Epithelial cell of proximal tubule (primary cell): Measurements from ENCODE around the gene UNC80. TPM values are rescaled to one million over a fixed set of nuclear protein-coding genes. Genes with fewer than 3 reads are reported as not detected.

Experiments
- DNase-seq: peaks from one replicate; pipeline ENCODE4 v3.0.0-alpha.2; 2011; ENCODE audit warnings: low read depth
- H3K4me3 ChIP-seq: 2 replicates; pipeline ENCODE4 v1.5.1; 2011; ENCODE audit warnings: low read depth, mild to moderate bottlenecking, low read length
- CTCF ChIP-seq: conservative IDR thresholded peaks from 2 replicates; pipeline ENCODE4 v1.5.1; 2012; ENCODE audit warnings: low read depth, mild to moderate bottlenecking, low read length
- total RNA-seq: library from RNA; depleted of rRNA; stranded (reverse); fragments of >200 nt; gene quantifications from 2 replicates; pipeline ENCODE4 v1.2.3, GENCODE V29; 2015

UNC80 gene
- total RNA-seq, 1 donor from 2014 or later, result not detected

- no peak for TF ChIP-seq CTCF
- no peak for DNase-seq
- no peak overlapping the region for H3K4me3 ChIP-seq
These were observed 167.3 kb downstream of the UNC80 start for GRCh38 chr2:209938906-209939305.

GRCh38 chr2:209940936-209941335, 169.3 kb downstream of the UNC80 start:
- DNase-seq, result no peak
- H3K4me3 ChIP-seq, result no peak overlapping the region
- no peak for TF ChIP-seq CTCF

GRCh38 chr2:209942426-209942825, 170.8 kb downstream of the UNC80 start:
- no peak for DNase-seq
- TF ChIP-seq CTCF, result no peak
- no peak overlapping the region for H3K4me3 ChIP-seq

GRCh38 chr2:209942936-209943605, 171.4 kb downstream of the UNC80 start:
- no peak for TF ChIP-seq CTCF
- DNase-seq, result no peak
- H3K4me3 ChIP-seq, result no peak overlapping the region

- DNase-seq, result no peak
- H3K4me3 ChIP-seq, result no peak overlapping the region
- no peak for TF ChIP-seq CTCF
These were observed 172.1 kb downstream of the UNC80 start for GRCh38 chr2:209943776-209944175.

GRCh38 chr2:209946539-209946938, 174.9 kb downstream of the UNC80 start:
- no peak for DNase-seq
- no peak for TF ChIP-seq CTCF
- no peak overlapping the region for H3K4me3 ChIP-seq

GRCh38 chr2:209956271-209956670, 184.6 kb downstream of the UNC80 start:
- DNase-seq, result no peak
- TF ChIP-seq CTCF, result no peak
- H3K4me3 ChIP-seq, result no peak overlapping the region
